Left kidney (tissue), 2 donors: ENCODE measurements around the gene ZNF622. TPM values are rescaled to one million over a fixed set of nuclear protein-coding genes. Genes with fewer than 3 reads are reported as not detected.
"Not testable (repeated sequence)": the region's sequence is repeated elsewhere in the genome, so short reads cannot be mapped to it uniquely, and the experiment has no call there.

ENCODE experiments used
- DNase-seq: peaks from one replicate; pipeline ENCODE4 v3.0.0-alpha.2; 2013
- polyA plus RNA-seq: library from polyadenylated mRNA; unstranded; fragments of 120-200 nt; gene quantifications from one replicate; pipeline ENCODE4 v1.2.1, GENCODE V29; 2013; ENCODE audit not compliant: insufficient read length

Gene ZNF622
- polyA plus RNA-seq, 1 donor: 22.9 TPM

- not testable (repeated sequence) for DNase-seq
Measured at GRCh38 chr5:16436065-16436682, 29.4 kb downstream of the ZNF622 start.

- DNase-seq: no peak
Measured at GRCh38 chr5:16431490-16431889, 34.1 kb downstream of the ZNF622 start.

DNA sequence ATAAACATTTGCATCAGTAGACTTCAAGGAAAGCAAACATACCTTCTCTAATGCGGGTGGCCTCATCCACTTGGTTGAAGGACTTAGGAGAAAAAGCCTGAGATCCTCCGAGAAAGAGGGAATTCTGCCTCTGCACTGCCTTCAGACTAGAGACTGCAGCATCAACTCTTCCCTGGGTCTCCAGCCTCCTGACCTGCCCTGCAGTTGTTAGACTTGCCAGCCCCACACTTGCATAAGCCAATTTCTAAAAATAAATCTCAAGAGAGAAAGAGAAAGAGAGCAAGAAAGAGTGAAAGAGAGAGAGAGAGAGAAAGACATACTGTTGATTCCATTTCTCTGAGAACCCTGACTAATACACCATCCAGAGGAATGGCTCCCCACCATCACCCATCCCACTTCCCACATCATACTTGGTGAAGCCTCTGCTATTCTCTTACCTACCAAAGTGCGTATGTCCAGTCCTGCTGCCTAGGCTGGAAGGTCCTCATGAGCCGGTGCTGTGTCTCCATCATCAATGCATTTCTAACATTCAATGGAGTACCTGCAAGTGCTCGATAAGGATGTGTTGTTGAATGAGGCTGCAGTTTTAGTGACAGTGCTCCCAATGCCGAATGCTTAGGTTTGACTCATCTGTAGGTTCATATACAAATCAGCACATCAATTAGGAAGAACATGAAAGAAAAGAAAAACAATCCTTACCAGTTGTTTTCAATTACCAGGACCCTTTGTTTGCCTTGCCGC lies 35.1 kb downstream of the ZNF622 start:
- no peak for DNase-seq

DNA sequence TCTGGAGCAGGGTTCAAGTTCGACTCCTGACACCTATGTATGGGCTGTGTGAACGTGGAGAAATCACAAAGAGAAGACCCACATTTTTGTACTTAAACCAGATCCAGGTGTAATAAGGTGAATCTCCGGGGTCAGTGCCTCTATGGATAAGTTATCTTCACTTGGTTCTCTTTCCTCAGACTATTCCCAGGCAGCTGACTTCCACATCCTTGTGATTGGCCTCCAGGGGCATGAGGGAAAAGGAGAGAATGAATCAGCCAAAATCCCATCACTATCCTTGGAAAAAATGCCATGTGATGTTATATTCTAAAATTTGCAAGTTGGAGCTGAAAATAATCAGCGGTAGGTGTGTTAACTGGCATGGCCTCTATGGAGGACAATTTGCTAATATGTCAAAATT lies 37.2 kb downstream of the ZNF622 start:
- DNase-seq: no peak

DNA sequence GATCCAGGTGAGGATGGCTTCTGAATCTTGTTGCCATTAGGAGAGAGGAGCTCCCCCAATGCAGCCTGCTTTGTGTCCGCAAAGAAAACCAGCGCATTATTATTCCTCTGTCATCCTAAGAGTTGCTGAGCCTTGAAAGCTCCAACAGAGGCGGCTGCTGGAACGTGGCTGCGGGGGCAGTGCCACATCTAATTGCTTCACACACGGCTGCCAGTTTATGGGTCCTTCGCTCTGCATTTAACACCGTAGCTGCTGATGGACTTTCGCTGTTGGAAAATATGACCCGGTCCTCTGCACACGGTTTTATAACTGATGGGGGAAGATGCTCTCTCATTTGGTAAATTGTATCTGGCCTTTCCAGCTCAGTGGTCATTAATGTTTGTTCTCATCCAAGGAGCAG lies 38.0 kb downstream of the ZNF622 start:
- peak; percentile 77 for DNase-seq

DNA sequence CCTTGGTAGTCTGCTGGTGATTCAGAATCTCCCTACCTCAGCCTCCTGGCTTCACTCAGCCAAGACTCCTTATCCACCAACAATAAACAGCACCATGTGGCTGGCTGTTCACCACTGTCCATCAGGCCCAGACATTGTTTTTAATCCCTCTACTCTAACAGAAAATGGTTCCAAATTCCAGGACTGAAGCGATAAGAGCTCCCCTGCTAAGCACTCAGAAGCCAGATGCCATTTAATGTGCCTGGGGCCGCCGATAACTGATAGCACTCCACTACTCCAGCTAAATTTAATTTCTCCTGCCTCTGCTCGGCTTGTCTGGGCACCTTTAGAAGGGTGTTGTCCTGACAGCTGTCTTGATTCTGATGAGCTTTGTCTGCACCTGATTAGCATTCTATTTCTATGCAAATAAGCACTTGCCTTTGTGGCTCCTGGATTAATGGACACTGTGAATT lies 47.1 kb downstream of the ZNF622 start:
- DNase-seq: no peak

GRCh38 chr5:16417398-16418074 lies 48.1 kb downstream of the ZNF622 start:
- no peak for DNase-seq

DNA sequence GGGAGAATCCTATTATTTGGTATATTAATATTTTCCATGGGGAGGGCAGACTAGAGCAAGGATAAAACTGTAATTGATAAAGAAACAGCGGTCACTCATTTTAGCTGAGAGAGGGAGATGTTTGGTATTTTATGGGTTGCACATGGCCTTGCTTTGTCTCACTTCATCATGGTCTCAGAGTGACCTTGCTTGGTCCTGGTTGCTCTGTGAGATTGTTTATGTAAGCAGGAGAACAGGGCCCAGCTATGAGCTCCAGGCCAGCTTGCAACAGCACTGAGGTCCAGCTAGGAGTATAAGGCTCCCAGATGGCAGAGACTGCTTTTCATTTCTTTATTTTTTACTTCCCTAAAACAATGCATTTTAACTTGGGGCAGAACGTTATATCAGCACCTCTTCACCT lies 50.7 kb downstream of the ZNF622 start:
- no peak for DNase-seq

DNA sequence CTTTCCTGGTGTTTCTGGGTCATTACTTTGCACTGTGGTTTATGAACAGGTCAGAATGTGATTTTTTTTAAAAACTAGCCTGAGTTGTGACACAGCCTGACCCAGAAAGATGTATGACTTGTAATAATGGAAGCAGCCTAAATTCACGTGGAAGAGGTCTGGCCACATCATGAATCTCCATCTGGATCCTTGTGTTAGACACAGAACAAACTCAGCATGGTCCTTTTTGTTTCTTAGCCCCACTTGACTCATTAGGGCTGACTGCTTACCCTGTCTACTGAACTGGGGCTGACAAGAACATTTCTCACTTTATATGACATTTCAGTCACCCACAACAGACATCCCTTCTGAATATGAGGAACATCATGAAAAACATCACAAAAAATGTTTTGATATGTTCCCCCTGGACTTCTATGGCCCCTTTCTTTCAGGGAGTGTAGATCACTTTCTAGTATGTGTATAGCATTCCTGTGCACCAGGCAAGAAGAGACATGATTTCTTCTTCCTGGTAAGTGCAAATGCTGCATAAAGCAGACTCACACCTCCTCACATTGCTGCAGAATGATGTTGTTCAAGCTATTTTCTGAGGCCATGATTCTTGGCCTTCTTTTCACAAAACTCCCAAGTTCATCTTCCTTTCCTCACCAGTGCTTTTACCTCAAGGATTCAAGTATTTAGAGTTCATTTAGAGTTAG lies 52.3 kb downstream of the ZNF622 start:
- DNase-seq: no peak

DNA sequence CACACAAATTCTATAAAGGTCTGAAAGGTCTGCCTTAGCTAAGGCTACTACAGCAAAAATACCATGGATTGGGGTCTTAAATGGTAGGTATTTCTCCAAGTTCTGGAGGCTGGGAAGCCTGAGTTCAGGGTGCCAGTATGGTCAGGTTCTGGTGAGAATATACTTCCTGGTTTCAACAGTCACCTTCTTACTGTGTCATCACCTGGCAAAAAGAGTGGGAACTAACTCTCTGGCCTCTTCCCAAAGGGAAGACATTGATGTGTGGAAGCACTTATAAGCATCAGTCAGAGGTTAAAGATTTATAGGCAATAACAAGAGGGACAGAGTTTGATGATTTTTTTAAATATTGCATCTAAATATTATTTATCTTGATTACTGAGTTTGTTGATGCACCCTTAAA lies 53.0 kb downstream of the ZNF622 start:
- DNase-seq: no peak

GRCh38 chr5:16411741-16412455 lies 53.7 kb downstream of the ZNF622 start:
- DNase-seq: no peak

GRCh38 chr5:16411235-16411634 lies 54.4 kb downstream of the ZNF622 start:
- DNase-seq: no peak

GRCh38 chr5:16410338-16410737 lies 55.3 kb downstream of the ZNF622 start:
- DNase-seq: no peak

DNA sequence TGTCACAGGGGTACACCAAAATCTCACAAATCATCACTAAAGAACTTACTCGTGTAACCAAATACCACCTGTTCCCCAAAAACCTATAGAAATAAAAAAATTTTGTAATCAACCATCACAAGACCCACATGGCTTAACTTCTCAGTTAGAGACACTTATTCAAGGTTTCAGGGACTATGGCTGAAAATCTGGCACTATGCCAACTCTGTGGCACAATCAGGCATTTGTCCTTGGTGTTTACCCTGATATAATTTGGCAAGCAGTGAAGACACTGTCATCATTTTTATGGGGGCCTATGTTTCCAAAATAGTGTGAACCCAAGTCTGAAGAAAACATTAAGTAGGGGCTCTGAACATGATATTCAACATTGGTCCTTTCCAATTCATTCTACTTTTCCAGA lies 59.0 kb downstream of the ZNF622 start:
- no peak for DNase-seq

GRCh38 chr5:16406023-16406422 lies 59.6 kb downstream of the ZNF622 start:
- DNase-seq: no peak

Other genes with a start within 250 kb of the ZNF622 start
- gene RETREG1, start 151.2 kb upstream of the ZNF622 start, polyA plus RNA-seq: 43.1 TPM